ENCODE measurements around the gene TCHH. TPM values are rescaled to one million over a fixed set of nuclear protein-coding genes. Genes with fewer than 3 reads are reported as not detected.
A peak's percentile ranks its signal among the peaks of the same experiment; 100 is the strongest.

TCHH gene
- total and polyA plus RNA-seq, 2 donors (not counting 3 experiments of a cell fraction or from before 2014, with no cell fraction given): not detected

- intact Hi-C loops (cut with micrococcal nuclease): no loop called here
- no peak overlapping the region for H3K4me3 ChIP-seq (replicated peaks in 1 of 3; ENCODE audit: insufficient read depth in 1 of 3, low read depth in 1 of 3, low read length in 3 of 3)
- peak overlapping the region; percentile 34 for H2AFZ ChIP-seq (ENCODE audit: low read depth, low read length)
- no peaks in the 10 kb centered on the region for H3K36me3 ChIP-seq (ENCODE audit: control insufficient read depth in 2 of 2, extremely low read depth in 1 of 2, insufficient read depth in 2 of 2, low read length in 2 of 2)
- no TSS peak for BruUV-seq (replicated peaks)
- no peak overlapping the region for H3K27ac ChIP-seq (ENCODE audit: insufficient read depth, low read depth, low read length)
- H3K4me1 ChIP-seq (ENCODE audit: control insufficient read depth, extremely low read depth, insufficient read depth, low read length): peaks cover 33% of the 10 kb centered on the region
- DNase-seq (ENCODE audit: low read depth, low spot score) (peak; percentile 3), FAIRE-seq (no peak)
- H3K9me1 ChIP-seq (replicated peaks; ENCODE audit: control insufficient read depth, extremely low read depth, insufficient read depth, low read length): no peaks in the 10 kb centered on the region
- H3K4me2 ChIP-seq (ENCODE audit: insufficient read depth, low read length): peak overlapping the region; percentile 30
- ChIA-PET POLR2A (no interaction called here), CTCF (interaction anchor here (1.2 to 4.6 kb wide), 3 partner anchors 59 to 347 kb away, joined by 4 to 28 read pairs (median 6); no protein-coding TSS in a partner anchor)
- peaks cover 67 to 93% of the 10 kb centered on the region in 2 experiments for H3K27me3 ChIP-seq (ENCODE audit: control insufficient read depth in 2 of 2, insufficient read depth in 2 of 2, low read length in 2 of 2)
- no peaks in the 10 kb centered on the region for H4K20me1 ChIP-seq (replicated peaks; ENCODE audit: control insufficient read depth, extremely low read depth, insufficient read depth, low read length)
- dilution Hi-C loops (cut with MboI; ENCODE audit: extremely low pct_ligation_motif_present, low sequenced_read_pairs): no loop called here
- TF ChIP-seq EZH2 (IDR thresholded peaks at IDR 0.05; ENCODE audit: borderline replicate concordance, low read depth, low read length, severe bottlenecking) (peak; percentile 63), MAX (IDR thresholded peaks at IDR 0.05; ENCODE audit: insufficient read depth, insufficient read length) (no peak)
- H3K79me2 ChIP-seq (ENCODE audit: control insufficient read depth, insufficient read depth, low read length): no peaks in the 10 kb centered on the region
- no peaks in the 10 kb centered on the region for H3K9me3 ChIP-seq (replicated peaks; ENCODE audit: control insufficient read depth, insufficient read depth, low read length)
- H3K9ac ChIP-seq (replicated peaks; ENCODE audit: extremely low read depth, insufficient read depth, low read length): no peak overlapping the region
Measured at GRCh38 chr1:152112101-152112884, 3.0 kb downstream of the TCHH start.

DNA sequence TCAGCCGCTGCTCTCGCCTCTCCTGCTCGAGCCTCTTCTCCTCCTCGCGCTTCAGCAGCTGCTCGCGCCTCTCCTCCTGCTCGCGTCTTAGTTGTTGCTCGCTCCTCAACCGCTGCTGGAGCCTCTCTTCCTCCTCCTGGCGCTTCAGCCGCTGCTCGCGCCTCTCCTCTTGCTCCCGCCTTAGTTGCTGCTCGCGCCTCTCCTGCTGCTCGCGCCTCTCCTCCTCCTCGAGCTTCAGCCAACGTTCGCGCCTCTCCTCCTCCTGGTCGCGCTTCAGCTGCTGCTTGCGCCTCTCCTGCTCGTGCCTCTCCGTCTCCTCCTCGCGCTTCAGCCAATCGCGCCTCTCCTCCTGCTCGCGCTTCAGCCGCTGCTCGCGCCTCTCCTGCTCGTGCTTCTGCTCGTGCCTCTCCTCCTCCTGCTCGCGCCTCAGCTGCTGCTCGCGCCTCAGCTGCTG is 3.7 kb downstream of the TCHH start:
- CTCF ChIA-PET: interaction anchor here (1.2 to 4.6 kb wide), 5 partner anchors 58 to 347 kb away, joined by 3 to 28 read pairs (median 6); no protein-coding TSS in a partner anchor
- no peak overlapping the region for H3K9ac ChIP-seq (replicated peaks; ENCODE audit: extremely low read depth, insufficient read depth, low read length)
- peaks cover 71 to 93% of the 10 kb centered on the region in 2 experiments for H3K27me3 ChIP-seq (ENCODE audit: control insufficient read depth in 2 of 2, insufficient read depth in 2 of 2, low read length in 2 of 2)
- H3K9me3 ChIP-seq (replicated peaks; ENCODE audit: control insufficient read depth, insufficient read depth, low read length): no peaks in the 10 kb centered on the region
- BruUV-seq (replicated peaks): no TSS peak
- DNase-seq (ENCODE audit: low read depth, low spot score): peak; percentile 50
- H3K79me2 ChIP-seq (ENCODE audit: control insufficient read depth, insufficient read depth, low read length): no peaks in the 10 kb centered on the region
- H4K20me1 ChIP-seq (replicated peaks; ENCODE audit: control insufficient read depth, extremely low read depth, insufficient read depth, low read length): no peaks in the 10 kb centered on the region
- peak overlapping the region; percentile 54 for H2AFZ ChIP-seq (ENCODE audit: low read depth, low read length)
- no peak for TF ChIP-seq POLR2AphosphoS5 (IDR thresholded peaks at IDR 0.05; ENCODE audit: insufficient read depth, low read depth, low read length)
- no peak for TF ChIP-seq JUN (IDR thresholded peaks at IDR 0.05; ENCODE audit: borderline replicate concordance, insufficient read depth, insufficient read length, low read depth)
- TF ChIP-seq EZH2 (IDR thresholded peaks at IDR 0.05; ENCODE audit: borderline replicate concordance, low read depth, low read length, severe bottlenecking): peak; percentile 15
- no peak for TF ChIP-seq GATA2 (IDR thresholded peaks at IDR 0.05; ENCODE audit: insufficient read depth, insufficient read length, low read depth, low read length)
- no peak overlapping the region for H3K27ac ChIP-seq (ENCODE audit: insufficient read depth, low read depth, low read length)
- peak overlapping the region; percentile 32 for H3K4me2 ChIP-seq (ENCODE audit: insufficient read depth, low read length)
- H3K9me1 ChIP-seq (replicated peaks; ENCODE audit: control insufficient read depth, extremely low read depth, insufficient read depth, low read length): no peaks in the 10 kb centered on the region
- intact Hi-C loops (cut with micrococcal nuclease): no loop called here
- FAIRE-seq: no peak
- dilution Hi-C loops (cut with MboI; ENCODE audit: extremely low pct_ligation_motif_present, low sequenced_read_pairs): no loop called here
- H3K4me3 ChIP-seq (replicated peaks in 1 of 3; ENCODE audit: insufficient read depth in 1 of 3, low read depth in 1 of 3, low read length in 3 of 3): peak overlapping the region in 1 of 3 experiments; percentile 33
- POLR2A ChIA-PET: no interaction called here
- H3K36me3 ChIP-seq (ENCODE audit: control insufficient read depth in 2 of 2, extremely low read depth in 1 of 2, insufficient read depth in 2 of 2, low read length in 2 of 2): no peaks in the 10 kb centered on the region
- H3K4me1 ChIP-seq (ENCODE audit: control insufficient read depth, extremely low read depth, insufficient read depth, low read length): peaks cover 33% of the 10 kb centered on the region
